HG02763 (cell line): ENCODE data around the gene PRDX3.

Source experiments
- ATAC-seq: cut with Tn5 transposase; IDR thresholded peaks from one replicate; pipeline ENCODE4 v1.9.1; 2021; ENCODE audit warnings: mild to moderate bottlenecking, moderate library complexity; ENCODE audit not compliant: unreplicated experiment

The PRDX3 gene

DNA sequence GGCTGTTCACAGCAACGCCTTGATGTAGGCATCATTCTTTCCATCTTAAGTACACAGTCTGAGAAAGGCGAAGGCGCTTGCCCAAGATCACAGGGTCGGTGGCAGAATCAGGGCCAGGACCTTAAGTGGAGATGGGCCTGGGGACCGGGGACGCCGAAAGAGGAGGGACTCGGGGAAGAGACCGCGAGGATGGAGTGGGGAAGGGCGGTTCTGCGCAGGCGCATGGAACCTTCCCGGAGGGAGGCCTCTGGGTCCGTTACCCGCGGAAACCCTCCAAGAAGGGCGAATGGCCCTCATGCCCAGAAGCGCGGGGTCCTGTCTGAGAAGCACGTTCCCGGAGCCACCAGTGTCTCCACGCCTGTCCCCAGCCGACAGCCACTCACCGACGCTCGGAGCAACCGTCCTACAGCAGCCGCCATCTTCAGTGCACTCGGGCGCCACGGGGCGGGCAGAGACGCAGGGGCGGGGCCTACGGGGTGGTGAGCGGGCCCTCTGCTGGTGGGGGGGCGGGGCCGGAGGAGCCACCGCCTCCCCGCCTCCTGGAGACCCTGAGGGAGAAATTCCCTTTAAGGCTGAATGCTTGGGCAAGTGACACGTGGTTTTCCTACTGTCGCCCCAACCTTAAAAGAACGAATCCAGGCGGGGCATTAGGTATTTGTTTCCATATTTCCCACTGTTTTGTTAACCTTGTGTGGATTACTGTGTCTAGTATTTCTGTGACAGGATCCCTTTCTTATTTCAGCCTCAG, at the start of gene PRDX3:
Gene PRDX3 (minus strand): TSS at position 441 of the 748 bp plus-strand sequence. CDS start 22 bp downstream, at position 419.
- peak; percentile 95 for ATAC-seq

DNA sequence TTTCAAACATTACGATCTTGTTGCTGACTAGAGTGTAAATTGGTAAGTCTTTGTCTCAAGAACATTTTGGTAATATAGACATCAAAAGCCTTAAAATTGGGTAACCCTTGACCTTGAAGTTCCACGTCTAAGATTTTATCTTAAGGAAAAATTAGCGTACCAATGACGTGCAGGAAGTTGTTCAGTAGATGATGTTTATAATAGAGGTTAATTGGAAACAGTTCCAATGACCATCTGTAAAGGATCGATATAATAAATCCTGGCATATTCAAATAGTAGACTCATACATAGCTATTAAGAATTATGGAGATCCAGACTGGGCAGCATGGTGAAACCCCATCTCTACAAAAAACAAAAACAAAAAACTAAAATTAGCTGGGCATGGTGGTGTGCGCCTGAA, 49.2 kb upstream of the PRDX3 start:
- ATAC-seq: no peak

DNA sequence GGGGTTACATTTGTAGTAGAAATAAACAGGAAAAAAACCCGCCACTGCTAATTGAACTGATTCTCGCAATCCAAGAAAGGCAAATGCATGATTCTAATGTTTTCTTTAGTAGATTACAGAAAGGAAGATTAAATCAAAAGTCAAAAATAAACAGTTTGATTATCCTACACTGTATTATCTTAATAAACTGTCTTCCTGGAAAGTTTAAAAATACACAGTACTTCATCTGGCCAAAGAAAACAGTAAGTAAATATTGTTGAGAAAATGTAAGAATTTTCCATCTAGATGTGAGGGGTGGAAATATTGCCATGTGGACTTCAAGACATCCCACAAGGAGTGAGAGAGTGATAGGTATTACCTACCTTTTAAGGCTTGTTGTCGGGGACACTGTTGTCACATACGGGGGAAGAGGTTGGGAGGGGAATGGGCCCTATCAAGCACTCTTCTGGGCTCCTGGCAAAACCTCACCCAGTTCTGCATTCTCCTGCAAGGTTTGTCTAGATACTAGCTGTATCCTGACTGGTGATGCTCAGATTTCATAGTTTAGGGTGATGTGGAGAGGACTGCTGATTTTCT, 46.6 kb upstream of the PRDX3 start:
- no peak for ATAC-seq

DNA sequence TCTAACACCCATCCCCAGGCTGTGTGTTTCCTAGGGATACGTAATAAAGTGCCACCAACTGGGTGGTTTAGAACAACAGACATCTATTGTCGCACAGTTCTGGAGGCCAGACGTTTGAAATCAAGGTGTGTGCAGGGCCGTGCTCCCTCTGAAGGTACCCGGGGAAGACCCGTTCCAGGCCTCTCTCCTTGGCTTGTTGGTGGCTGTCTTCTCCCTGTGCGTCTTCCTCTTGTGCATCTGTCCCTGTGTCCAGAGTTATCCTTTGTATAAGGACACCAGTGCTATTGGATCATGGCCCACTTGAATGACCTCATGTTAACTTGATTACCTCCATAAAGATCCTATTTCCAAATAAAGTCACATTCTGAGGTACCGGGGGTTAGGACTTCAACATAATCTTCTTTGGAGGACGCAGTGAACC, 44.4 kb upstream of the PRDX3 start:
- no peak for ATAC-seq

DNA sequence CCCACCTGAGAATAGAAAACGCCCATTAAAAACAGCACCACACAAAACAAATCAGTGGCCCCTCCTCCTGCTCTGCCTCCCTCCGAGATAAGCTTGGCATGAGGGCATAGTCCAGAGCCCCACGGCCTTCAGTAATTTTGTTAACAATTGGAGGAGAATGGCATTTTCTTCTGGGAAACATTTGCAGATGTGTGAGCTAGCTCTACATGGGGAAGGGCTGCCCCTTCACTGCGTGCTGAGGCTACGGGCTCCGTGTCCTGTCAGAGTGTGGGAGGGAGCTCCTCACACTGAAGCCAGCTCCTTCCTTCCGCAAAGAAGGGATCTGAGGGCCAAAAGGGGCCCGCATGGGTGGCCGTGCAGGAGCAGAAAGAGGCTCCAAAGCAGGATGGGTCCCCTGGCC, 43.9 kb upstream of the PRDX3 start:
- ATAC-seq: no peak

DNA sequence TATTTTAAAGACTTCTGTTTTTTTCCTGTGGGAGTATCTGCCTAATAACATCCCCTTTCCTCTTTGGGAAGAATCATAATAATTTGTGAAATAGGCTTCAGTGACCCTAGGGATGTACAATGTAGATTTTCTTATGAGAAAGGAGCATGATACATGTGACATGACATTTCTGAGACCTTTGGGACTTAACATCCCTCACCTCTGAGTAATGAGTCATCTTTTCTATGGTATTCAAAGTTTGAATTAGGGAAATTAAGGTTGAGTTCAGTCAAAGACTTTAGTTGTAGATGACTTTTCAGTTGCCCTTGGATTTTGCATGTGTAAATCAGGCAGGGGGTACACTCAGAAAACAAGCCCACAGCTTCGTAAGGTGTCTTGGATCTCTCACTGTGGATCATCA, 43.1 kb upstream of the PRDX3 start:
- no peak for ATAC-seq

DNA sequence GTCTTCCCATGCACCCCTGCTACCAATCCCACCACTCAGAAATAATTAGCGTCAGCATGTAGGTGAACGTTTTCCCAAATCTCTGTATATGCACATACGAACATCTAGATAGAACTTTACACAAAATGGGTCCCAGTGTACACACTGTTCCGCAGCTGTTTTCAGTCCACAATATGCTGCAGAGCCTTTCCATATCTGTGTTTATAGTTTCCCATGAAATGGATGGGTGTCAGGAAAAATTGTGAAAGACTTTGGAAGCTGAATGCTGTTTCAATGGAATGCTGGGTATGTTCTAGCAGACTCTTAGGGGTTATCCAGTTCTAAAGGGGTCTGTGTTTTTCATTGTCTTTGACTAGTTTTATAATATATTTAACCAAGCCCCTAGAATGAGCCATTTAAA, 42.6 kb upstream of the PRDX3 start:
- no peak for ATAC-seq

DNA sequence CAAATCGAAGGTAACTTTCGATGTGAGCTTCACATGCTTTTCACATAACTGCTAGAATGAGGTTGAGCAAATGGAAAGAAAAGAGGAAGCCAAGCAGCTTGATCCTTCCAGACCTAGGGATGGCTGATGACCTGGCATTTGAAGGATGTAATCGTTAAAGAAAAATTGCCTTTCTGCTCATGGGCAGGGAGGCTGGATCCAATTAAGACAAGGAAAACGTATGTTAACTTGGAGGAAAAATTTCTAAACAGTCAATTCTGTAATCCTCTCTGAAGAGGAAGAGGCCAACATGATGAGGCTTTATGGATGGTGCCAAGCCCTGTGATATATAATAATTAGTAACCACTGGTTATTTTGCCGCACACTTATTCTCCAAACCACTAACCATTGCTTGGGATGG, 41.3 kb upstream of the PRDX3 start:
- no peak for ATAC-seq

DNA sequence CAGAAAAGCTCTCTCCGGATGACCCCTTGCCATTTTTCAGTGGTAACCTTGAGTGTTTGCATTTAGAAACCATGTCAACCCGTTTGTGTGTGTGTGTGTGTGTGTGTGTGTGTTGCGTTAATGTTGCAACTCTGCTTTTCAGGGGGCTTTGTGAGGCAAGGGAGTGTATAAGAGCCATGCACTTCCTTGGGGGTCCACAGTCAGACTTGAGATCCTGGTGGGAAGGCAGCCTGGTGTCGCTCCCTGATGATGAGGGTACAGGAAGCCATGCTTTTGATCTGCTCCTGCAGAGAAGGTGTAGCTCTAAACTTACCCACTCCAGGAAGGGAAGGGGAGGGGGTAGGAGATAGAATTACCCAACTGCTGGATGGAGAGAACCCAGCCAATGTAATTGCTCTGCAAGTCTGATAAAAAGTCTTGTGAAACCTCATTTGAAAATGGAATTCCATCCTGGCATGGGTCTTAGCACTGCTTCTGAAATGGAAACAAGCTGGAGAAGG, 39.4 kb upstream of the PRDX3 start:
- ATAC-seq: no peak

DNA sequence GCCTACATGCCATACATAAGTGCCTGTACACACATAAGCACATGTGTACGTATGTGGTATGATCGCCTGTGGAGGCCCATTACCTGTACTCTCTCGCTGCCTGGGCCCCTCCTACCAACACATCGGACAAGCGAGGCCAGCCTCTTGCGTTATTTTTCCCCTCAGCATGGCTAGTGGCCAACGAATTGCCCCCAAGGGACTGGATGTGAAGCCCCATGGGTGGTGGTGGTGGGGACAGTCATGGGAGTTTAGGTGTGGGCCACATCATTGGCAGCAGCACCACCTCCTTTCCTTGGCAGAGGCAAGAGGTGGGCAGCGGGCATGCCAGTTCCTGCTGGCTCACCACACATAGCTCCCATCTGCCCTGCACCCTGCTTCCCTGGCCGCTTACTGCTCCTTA, 38.8 kb upstream of the PRDX3 start:
- ATAC-seq: no peak

DNA sequence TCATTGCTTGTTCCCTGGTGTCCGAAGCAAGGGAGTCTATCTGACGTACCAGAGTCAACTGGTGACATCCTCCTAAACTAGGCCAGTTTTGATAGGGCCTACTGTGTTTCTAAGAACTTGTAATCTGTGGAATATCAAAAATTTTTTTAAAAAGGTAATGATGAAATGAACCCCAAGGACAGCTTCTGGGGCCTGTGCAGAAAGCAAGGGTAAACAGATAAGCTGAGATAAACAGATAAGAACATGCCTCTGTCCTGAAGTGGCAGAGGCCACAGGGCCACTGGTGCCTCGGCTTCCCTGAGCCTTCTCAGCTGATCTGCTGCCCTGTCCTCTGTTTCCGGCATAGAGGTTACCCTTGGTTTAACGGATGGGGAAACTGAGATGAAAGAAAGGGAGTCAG, 37.5 kb upstream of the PRDX3 start:
- no peak for ATAC-seq

DNA sequence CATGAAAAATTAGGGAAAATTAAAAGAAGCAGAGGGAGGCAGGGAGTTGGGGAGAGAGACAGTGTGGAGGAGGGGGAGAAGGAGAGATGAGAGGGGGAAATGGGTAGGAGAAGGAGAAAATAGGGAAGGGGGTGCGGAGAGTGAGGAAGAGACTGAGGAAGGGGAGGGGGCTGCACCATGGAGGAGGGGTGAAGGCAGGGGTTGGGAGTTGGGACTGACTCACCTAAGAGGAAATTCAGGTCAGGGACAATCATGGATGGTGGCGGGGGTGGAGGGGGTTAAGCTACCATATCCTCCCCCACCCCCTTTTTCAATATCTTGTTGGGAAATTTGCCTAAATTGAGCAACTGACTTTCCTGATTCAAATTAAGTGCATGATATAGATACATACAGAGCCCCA, 36.8 kb upstream of the PRDX3 start:
- ATAC-seq: no peak

DNA sequence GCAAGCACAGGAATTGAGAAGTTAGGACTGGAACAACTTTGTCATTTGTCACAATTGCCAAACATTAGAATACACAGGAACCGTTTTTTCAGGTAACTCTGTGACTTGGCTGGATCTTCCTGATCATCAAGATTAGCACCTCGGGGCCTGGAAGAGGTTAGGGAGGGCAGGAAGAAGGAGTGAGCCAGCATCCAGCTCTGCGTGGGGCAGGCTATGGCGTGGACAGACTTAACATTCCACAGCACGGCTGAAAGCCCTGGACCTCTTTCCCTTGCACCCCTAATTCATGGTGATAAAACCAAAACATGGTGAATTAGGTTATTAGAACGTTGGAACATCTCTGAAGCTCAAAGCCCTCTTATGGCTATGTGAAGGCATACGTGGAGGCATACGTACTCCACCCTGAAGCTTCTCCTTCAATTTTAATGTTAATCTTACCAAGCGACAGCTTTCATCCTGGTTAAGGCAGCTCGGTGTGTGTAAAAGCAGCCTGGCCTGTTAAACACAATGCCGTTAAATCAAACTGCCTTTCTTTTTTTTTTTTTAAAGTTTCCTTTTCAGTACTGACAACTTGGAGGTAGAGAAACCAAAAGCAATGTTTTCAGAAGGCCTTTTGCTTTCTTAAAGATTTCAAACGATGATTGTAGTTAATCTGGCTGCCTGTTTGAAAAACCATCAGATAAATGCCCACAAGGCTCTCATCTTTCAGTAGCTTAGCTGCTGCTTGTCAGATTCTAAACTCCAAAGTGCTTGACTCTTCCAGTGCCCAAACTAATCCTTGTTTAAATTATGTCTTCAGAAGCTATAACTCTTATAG, 33.2 kb upstream of the PRDX3 start:
- no peak for ATAC-seq

DNA sequence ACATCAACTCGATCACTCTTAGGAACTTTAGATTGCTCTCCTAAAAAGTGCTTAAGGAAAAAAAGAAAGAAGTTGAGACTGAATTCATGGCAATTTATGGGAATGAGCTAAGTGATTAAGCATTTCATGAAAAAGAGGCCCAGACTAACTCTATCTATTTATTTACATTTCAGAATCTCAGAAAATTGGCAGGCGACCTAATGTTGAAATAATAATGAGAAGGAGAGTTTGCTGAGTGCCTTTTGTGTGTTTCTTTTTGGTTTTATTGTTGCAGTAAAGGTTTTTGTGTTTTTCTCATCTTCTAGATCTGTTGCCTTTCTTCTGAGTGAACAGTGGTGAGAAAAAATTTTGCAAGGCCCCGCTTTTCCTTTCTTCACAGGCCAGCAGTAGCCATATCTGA, 32.6 kb upstream of the PRDX3 start:
- ATAC-seq: no peak

DNA sequence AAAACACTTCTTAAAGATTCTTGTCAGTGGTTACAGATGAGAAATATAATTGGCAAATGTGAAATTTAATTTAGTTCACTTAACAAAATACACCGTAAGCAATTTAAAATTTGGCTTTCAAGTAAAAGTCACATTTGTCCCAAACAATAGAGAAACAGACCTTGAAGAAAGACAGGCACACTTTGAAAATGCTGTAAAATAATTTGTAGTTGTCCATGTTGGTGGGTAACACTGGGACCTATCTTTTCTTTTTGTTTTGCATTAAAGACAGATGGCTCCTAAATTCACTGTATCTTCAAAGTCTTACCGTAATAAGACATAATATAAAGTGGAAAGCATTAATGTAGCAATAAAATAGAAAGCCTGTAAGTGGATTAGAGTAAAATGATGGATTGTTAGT, 32.0 kb upstream of the PRDX3 start:
- ATAC-seq: no peak

DNA sequence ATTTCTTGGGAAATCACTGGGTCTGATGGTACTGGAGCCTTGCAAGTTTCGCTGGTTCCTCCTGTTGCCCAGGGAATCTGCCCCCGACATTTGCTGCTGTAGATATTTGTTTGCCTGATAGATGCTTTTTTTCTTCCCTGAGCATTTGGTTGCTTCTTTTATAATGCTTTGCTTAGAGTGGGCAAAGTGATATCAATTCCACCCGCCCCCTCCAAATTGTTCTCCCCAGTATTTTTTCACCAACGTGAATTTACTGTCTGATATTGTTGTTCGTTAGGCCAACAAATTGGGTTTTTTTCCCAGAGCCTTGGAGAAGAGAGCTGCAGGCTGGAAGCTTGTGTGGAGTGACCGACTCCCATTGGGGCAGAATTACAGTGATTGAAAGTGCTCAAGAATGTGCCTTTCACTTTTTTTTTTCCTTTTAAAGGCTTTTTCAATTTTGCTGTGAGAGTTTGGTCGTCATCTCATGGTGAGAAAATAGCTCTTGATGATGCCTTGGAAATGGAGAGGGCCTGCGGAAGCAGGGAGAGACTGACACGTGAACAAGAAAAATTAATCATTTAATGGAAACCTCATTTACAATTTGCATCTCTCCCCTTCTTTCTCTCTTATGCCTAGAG, 31.2 kb upstream of the PRDX3 start:
- ATAC-seq: no peak

DNA sequence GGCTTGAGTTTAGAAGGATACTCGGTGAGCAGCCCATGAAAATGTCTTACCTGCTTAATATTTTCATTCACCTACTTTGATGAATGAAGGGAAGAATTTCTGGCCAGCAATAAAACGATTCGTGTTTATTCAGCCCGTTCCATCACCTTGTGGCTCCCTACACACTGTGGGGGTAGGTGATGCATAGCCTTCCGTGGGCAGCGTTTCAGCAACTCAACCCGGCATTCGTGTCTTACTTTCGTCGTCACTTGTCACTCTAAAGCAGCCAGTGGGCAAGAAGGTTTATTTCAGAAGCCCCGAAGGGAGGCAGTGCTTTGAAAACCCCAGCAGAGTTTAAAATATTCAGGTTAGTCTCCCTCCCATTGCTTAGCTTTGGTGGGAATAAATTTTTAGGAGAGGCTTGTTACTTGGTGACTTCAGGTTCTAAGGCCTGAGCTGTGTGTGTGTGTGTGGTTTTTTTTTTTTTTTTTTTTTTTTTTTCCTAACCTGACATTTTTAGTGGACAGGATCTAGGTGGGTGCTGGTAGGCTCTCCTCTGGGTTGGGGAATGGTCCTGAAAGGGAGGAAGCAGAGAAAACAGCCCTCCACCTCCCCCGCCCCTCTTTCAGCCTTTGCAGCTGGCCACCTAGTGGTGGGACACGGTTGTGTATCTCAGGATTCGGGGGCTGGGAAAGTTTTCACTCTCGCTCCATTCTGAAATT, 30.6 kb upstream of the PRDX3 start:
- ATAC-seq: no peak

DNA sequence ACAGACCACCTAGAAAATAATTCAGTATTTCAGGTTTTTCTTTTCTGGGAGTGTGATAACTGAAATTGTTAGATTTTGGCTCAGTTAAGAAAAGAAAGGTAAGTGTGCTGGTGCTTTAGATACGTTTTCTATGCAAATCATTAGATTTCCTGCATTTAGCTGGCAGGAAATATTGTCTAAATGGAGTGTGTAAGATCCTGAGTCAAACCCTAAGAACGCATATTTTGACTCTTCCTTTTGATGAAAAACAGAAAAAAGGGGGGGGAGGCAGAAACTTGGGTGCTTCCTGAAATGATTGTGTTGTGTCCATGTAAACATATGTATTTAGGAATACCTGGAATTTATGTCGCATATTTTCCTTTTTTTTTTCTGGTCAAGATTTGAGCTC, 29.9 kb upstream of the PRDX3 start:
- ATAC-seq: no peak

DNA sequence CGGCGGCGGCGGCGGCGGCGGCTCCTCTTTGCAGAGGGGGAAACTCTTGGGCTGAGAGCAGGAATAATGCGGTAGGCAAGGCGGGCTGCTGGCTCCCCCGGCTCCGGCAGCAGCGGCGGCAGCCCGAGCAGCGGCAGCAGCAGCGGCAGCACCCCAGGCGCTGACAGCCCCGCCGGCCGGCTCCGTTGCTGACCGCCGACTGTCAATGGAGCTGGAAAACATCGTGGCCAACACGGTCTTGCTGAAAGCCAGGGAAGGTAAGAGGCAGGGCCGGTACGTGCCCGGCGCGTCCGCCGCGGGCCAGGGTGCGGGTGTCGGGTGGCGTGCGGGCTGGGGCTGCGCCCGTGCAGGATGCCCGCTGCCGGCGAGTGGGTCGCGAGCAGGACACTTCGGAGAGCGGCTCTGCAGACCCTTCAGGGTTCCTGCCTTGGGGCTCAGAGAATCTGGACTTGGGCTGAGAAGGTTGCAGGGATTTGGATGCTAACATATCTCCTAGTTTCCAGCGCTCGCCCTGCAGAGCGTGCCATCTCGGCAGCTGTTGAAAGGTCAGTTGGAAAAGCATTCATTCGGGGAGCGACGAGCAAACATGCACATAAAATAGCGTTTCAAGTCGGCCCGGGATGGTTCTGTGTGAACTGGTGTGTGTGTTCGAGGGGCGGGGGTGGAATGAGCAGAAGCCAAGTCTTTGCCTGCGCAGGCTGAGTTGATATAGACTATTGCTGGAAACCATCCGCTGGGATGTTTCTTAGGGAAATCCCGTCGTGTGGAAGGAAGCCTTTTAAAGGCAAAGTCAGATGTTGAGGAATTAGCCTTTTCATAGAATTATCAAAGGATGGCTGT, 29.3 kb upstream of the PRDX3 start:
- peak; percentile 4 for ATAC-seq

DNA sequence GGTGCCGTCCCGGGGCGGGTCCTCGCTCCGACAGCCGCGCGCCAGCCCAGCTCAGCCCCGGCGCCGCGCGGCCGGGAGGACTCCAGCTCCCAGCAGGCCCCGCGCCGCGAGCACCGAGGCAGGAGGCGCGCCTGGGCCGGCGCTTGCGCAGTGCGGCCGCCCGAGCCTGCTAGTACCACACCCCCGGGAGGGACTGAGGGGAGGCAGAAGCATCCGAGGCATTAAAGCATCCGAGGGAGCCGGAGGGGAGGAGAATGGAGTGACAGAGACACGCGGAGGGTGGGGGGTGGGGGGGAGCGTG, 28.7 kb upstream of the PRDX3 start, which contains the start of gene GRK5:
Gene GRK5 (plus strand): TSS at position 206 of the 301 bp plus-strand sequence. CDS start 347 bp downstream, outside the sequence.
- peak; percentile 77 for ATAC-seq
